GM18861 (cell line): ENCODE data around the gene PCDHB10.

Source experiments
- ATAC-seq: cut with Tn5 transposase; IDR thresholded peaks from one replicate; pipeline ENCODE4 v1.9.1; 2021; ENCODE audit not compliant: unreplicated experiment

PCDHB10 gene

DNA sequence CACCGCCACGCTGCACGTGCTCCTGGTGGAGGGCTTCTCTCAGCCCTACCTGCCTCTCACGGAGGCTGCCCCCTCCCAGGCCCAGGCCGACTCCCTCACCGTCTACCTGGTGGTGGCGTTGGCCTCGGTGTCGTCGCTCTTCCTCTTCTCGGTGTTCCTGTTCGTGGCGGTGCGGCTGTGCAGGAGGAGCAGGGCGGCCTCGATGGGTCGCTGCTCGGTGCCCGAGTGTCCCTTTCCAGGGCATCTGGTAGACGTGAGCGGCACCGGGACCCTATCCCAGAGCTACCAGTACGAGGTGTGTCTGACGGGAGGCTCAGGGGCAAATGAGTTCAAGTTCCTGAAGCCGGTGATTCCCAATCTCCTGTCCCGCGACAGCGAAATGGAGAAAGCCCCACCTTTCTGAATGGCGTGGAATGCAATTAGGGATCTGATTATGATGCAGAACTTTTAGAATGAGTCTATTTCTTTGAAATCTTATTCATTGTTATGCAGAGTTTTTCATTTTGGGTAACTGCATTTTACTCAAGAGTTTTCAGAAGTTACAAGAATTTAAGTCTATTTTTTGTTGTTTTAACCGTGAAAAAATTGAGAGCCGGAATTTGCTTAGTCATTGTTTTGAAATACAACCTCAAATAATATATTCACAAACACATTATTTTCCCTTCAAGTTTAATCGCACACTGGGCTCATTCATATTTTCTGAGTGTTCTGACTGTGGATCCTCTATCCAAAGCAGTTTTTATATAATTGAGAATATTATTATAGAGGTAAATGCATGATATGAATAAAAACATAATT is 44.6 kb downstream of the PCDHB10 start:
- ATAC-seq = no peak

DNA sequence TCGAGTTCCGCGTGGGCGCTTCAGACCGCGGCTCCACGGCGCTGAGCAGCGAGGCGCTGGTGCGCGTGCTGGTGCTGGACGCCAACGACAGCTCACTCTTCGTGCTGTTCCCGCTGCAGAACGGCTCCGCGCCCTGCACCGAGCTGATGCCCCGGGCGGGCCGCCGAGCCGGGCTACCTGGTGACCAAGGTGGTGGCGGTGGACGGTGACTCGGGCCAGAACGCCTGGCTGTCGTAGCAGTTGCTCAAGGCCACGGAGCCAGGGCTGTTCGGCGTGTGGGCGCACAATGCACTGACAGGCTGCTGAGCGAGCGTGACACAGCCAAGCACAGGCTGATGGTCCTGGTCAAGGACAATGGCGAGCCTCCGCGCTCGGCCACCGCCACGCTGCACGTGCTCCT is 49.3 kb downstream of the PCDHB10 start:
- no peak for ATAC-seq
